Measurements from ENCODE around the gene B4GALNT3.

DNA sequence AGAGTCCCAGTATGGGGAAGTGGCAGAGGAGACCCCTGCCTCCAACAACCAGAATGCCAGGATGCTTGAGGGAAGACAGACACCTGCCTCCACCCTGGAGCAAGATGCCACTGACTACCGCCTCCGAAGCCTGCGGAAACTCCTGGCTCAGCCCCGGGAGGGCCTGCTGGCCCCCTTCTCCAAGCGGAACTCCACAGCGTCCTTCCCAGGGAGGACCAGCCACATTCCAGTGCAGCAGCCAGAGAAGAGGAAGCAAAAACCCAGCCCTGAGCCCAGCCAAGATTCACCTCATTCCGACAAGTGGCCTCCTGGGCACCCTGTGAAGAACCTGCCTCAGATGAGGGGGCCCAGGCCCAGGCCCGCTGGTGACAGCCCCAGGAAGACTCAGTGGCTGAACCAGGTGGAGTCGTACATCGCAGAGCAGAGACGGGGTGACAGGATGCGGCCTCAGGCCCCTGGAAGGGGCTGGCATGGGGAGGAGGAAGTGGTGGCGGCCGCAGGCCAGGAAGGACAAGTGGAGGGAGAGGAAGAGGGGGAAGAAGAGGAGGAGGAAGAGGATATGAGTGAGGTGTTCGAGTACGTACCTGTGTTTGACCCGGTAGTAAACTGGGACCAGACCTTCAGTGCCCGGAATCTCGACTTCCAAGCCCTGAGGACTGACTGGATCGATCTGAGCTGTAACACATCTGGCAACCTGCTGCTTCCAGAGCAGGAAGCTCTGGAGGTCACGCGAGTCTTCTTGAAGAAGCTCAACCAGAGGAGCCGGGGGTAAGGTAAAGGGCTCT is 93.7 kb downstream of the B4GALNT3 start:
- no peak for TF ChIP-seq POLR2AphosphoS5 (IDR thresholded peaks at IDR 0.05; ENCODE audit: borderline replicate concordance, low read depth, low read length)
- TF ChIP-seq EZH2 (IDR thresholded peaks at IDR 0.05) = no peak
- no peak for TF ChIP-seq FOXP2 (optimal IDR thresholded peaks at IDR 0.05; ENCODE audit: control extremely low read depth, extremely low read length, insufficient read depth)

Data from SK-N-MC (cell line).